ENCODE measurements around the gene NLGN1.

- TF ChIP-seq GATA2 (IDR thresholded peaks at IDR 0.05; ENCODE audit: low read depth, low read length) (no peak; the same call in 1 of the 2 replicates), GATA3 (IDR thresholded peaks at IDR 0.05; ENCODE audit: low read depth, low read length) (no peak)
Measured at GRCh38 chr3:173584093-173584837, 186.7 kb downstream of the NLGN1 start.

Measured in SH-SY5Y (cell line).